Stimulated activated CD4-positive, alpha-beta T cell treated with anti-CD3 and anti-CD28 coated beads, TNF-alpha, amount 100 ng/mL, for 4 hours (primary cell): Measurements from ENCODE around the gene SRCIN1.

Source experiments
- DNase-seq, 3 experiments: peaks; one replicate each; pipeline ENCODE4 v3.0.0-alpha.2; 2020; ENCODE audit warnings: low read depth in 3 of 3

The SRCIN1 gene

GRCh38 chr17:38617967-38618760 lies 12.4 kb upstream of the SRCIN1 start:
- no peak for DNase-seq

- DNase-seq = no peak
Observed at GRCh38 chr17:38617074-38617860, 11.5 kb upstream of the SRCIN1 start.

GRCh38 chr17:38616361-38616760 lies 10.6 kb upstream of the SRCIN1 start:
- no peak for DNase-seq

- no peak for DNase-seq
Observed at GRCh38 chr17:38613981-38614779, 8.4 kb upstream of the SRCIN1 start.

- DNase-seq = no peak
Observed at GRCh38 chr17:38613525-38613980, 7.8 kb upstream of the SRCIN1 start.

- DNase-seq = no peak
Observed at GRCh38 chr17:38611872-38612376, 6.2 kb upstream of the SRCIN1 start.

GRCh38 chr17:38611070-38611786 lies 5.5 kb upstream of the SRCIN1 start:
- DNase-seq = no peak

GRCh38 chr17:38609280-38610031 lies 3.7 kb upstream of the SRCIN1 start:
- no peak for DNase-seq

GRCh38 chr17:38608648-38609047 lies 2.9 kb upstream of the SRCIN1 start:
- DNase-seq = no peak

GRCh38 chr17:38606646-38607611 lies 1.2 kb upstream of the SRCIN1 start:
- no peak for DNase-seq

GRCh38 chr17:38605411-38605840 lies 326 bp downstream of the SRCIN1 start:
- DNase-seq = no peak

- DNase-seq = peak in 1 of 3 experiments; percentile 15
Observed at GRCh38 chr17:38604479-38605403, 1.0 kb downstream of the SRCIN1 start.

GRCh38 chr17:38603786-38604478 lies 1.8 kb downstream of the SRCIN1 start:
- no peak for DNase-seq

- no peak for DNase-seq
Observed at GRCh38 chr17:38602956-38603785, 2.6 kb downstream of the SRCIN1 start.

GRCh38 chr17:38602453-38602852 lies 3.3 kb downstream of the SRCIN1 start:
- DNase-seq = no peak

GRCh38 chr17:38601539-38602351 lies 4.0 kb downstream of the SRCIN1 start:
- DNase-seq = no peak
